HEK293 (cell line): Measurements from ENCODE around the gene VSTM4.

ENCODE experiments used
- CTCF ChIA-PET: fragments of 350-600 bp; formaldehyde crosslinking; extraction: SDS; loops from one replicate; lab custom pipeline; 2021; ENCODE audit warnings: antibody characterized with exemption; lab: Yijun Ruan, JAX
- POLR2A ChIA-PET: fragments of 300-600 bp; formaldehyde crosslinking; extraction: SDS; loops from one replicate; lab custom pipeline; 2020; ENCODE audit warnings: antibody characterized with exemption, inconsistent platforms; lab: Yijun Ruan, JAX
- H3K27ac ChIP-seq: fragments of 200-500 bp; sonication (Bioruptor generic); 2 replicates; pipeline ENCODE4 v1.5.1; 2014; ENCODE audit warnings: low read depth, low read length, control low read depth, inconsistent platforms; ENCODE audit errors: extremely low read depth
- H3K36me3 ChIP-seq, 2 experiments: fragments of 200-500 bp in 1 of 2; sonication (Bioruptor generic) in 1 of 2; 1 replicate in 1 of 2; 2 replicates in 1 of 2; pipeline ENCODE4 v1.5.1; 2014 to 2017; ENCODE audit warnings: inconsistent platforms in 2 of 2, low read length in 2 of 2; ENCODE audit not compliant: control insufficient read depth in 2 of 2, insufficient read depth in 1 of 2
- H3K4me1 ChIP-seq: fragments of 200-500 bp; sonication (Bioruptor generic); 2 replicates; pipeline ENCODE4 v1.5.1; 2014; ENCODE audit warnings: mild to moderate bottlenecking, low read length, inconsistent platforms; ENCODE audit not compliant: control insufficient read depth, insufficient read depth
- H3K4me3 ChIP-seq: 2 replicates; pipeline ENCODE4 v1.5.1; 2011; ENCODE audit warnings: low read depth, mild to moderate bottlenecking, control low read depth, low read length, moderate library complexity
- H3K9me3 ChIP-seq: fragments of 200-500 bp; sonication (Bioruptor generic); 2 replicates; pipeline ENCODE4 v1.5.1; 2014; ENCODE audit warnings: low read depth, low read length, inconsistent platforms; ENCODE audit not compliant: control insufficient read depth, insufficient read depth
- ATF2 ChIP-seq: fragments of 450-650 bp; formaldehyde crosslinking; IDR thresholded peaks from 2 replicates; pipeline ENCODE4 v1.5.1; 2016; ENCODE audit warnings: missing biosample characterization, missing genetic modification characterization, low read depth
- CTCF ChIP-seq: fragments of 450-650 bp; formaldehyde crosslinking; IDR thresholded peaks from 2 replicates; pipeline ENCODE4 v1.5.1; 2016; ENCODE audit warnings: missing biosample characterization, missing genetic modification characterization
- GFI1B ChIP-seq: fragments of 450-650 bp; formaldehyde crosslinking; IDR thresholded peaks from 2 replicates; pipeline ENCODE4 v1.5.1; 2016; ENCODE audit warnings: missing biosample characterization, missing genetic modification characterization
- GLIS1 ChIP-seq: fragments of 450-650 bp; formaldehyde crosslinking; IDR thresholded peaks from 2 replicates; pipeline ENCODE4 v1.5.1; 2016; ENCODE audit warnings: missing biosample characterization, missing genetic modification characterization
- GLIS2 ChIP-seq: fragments of 450-650 bp; formaldehyde crosslinking; IDR thresholded peaks from 2 replicates; pipeline ENCODE4 v1.5.1; 2016; ENCODE audit warnings: missing biosample characterization, missing genetic modification characterization
- HIC1 ChIP-seq: fragments of 450-650 bp; formaldehyde crosslinking; IDR thresholded peaks from 2 replicates; pipeline ENCODE4 v1.5.1; 2016; ENCODE audit warnings: missing biosample characterization, missing genetic modification characterization
- KLF10 ChIP-seq: fragments of 450-650 bp; IDR thresholded peaks from 2 replicates; pipeline ENCODE4 v1.5.1; 2018; ENCODE audit warnings: missing biosample characterization, mild to moderate bottlenecking, missing genetic modification characterization
- OSR2 ChIP-seq: fragments of 450-650 bp; formaldehyde crosslinking; IDR thresholded peaks from 2 replicates; pipeline ENCODE4 v1.5.1; 2016; ENCODE audit warnings: missing biosample characterization, missing genetic modification characterization
- SP3 ChIP-seq: fragments of 450-650 bp; formaldehyde crosslinking; IDR thresholded peaks from 2 replicates; pipeline ENCODE4 v1.5.1; 2016; ENCODE audit warnings: missing biosample characterization, missing genetic modification characterization
- ZBTB1 ChIP-seq: fragments of 450-650 bp; formaldehyde crosslinking; IDR thresholded peaks from 2 replicates; pipeline ENCODE4 v1.5.1; 2016; ENCODE audit warnings: missing biosample characterization, missing genetic modification characterization
- ZFP37 ChIP-seq: fragments of 450-650 bp; formaldehyde crosslinking; IDR thresholded peaks from 2 replicates; pipeline ENCODE4 v1.5.1; 2016; ENCODE audit warnings: missing biosample characterization, missing genetic modification characterization
- ZNF114 ChIP-seq: fragments of 450-650 bp; formaldehyde crosslinking; IDR thresholded peaks from 2 replicates; pipeline ENCODE4 v1.5.0; 2017; ENCODE audit warnings: missing biosample characterization, missing genetic modification characterization
- ZNF132 ChIP-seq: fragments of 450-650 bp; formaldehyde crosslinking; IDR thresholded peaks from 2 replicates; pipeline ENCODE4 v1.5.1; 2017; ENCODE audit warnings: missing biosample characterization, missing genetic modification characterization, borderline replicate concordance
- ZNF2 ChIP-seq: fragments of 450-650 bp; formaldehyde crosslinking; IDR thresholded peaks from 2 replicates; pipeline ENCODE4 v1.5.1; 2016; ENCODE audit warnings: missing biosample characterization, missing genetic modification characterization
- ZNF202 ChIP-seq: fragments of 450-650 bp; formaldehyde crosslinking; IDR thresholded peaks from 2 replicates; pipeline ENCODE4 v1.5.1; 2016; ENCODE audit warnings: missing biosample characterization, missing genetic modification characterization, borderline replicate concordance
- ZNF23 ChIP-seq: fragments of 450-650 bp; formaldehyde crosslinking; IDR thresholded peaks from 2 replicates; pipeline ENCODE4 v1.5.1; 2016; ENCODE audit warnings: missing biosample characterization, missing genetic modification characterization, borderline replicate concordance
- ZNF239 ChIP-seq: fragments of 450-650 bp; formaldehyde crosslinking; IDR thresholded peaks from 2 replicates; pipeline ENCODE4 v1.5.1; 2016; ENCODE audit warnings: missing biosample characterization, missing genetic modification characterization
- ZNF24 ChIP-seq: fragments of 450-650 bp; formaldehyde crosslinking; IDR thresholded peaks from 2 replicates; pipeline ENCODE4 v1.5.1; 2016; ENCODE audit warnings: missing biosample characterization, missing genetic modification characterization
- ZNF362 ChIP-seq: fragments of 450-650 bp; formaldehyde crosslinking; IDR thresholded peaks from 2 replicates; pipeline ENCODE4 v1.5.1; 2016; ENCODE audit warnings: missing biosample characterization, missing genetic modification characterization
- ZNF514 ChIP-seq: fragments of 450-650 bp; formaldehyde crosslinking; IDR thresholded peaks from 2 replicates; pipeline ENCODE4 v1.5.1; 2016; ENCODE audit warnings: missing biosample characterization, missing genetic modification characterization
- ZNF530 ChIP-seq: fragments of 450-650 bp; formaldehyde crosslinking; IDR thresholded peaks from 2 replicates; pipeline ENCODE4 v1.5.1; 2016; ENCODE audit warnings: low read depth, missing biosample characterization, missing genetic modification characterization
- ZNF621 ChIP-seq: fragments of 450-650 bp; formaldehyde crosslinking; IDR thresholded peaks from 2 replicates; pipeline ENCODE4 v1.5.1; 2017; ENCODE audit warnings: missing biosample characterization, missing genetic modification characterization
- ZNF645 ChIP-seq: fragments of 450-650 bp; formaldehyde crosslinking; IDR thresholded peaks from 2 replicates; pipeline ENCODE4; 2016; ENCODE audit warnings: missing biosample characterization, missing genetic modification characterization
- ZNF654 ChIP-seq: fragments of 450-650 bp; formaldehyde crosslinking; IDR thresholded peaks from 2 replicates; pipeline ENCODE4 v1.5.1; 2016; ENCODE audit warnings: low read depth, missing biosample characterization, missing genetic modification characterization
- ZNF768 ChIP-seq: fragments of 450-650 bp; formaldehyde crosslinking; IDR thresholded peaks from 2 replicates; pipeline ENCODE4 v1.5.1; 2018; ENCODE audit warnings: missing biosample characterization, mild to moderate bottlenecking, missing genetic modification characterization
- ZSCAN23 ChIP-seq: fragments of 450-650 bp; formaldehyde crosslinking; IDR thresholded peaks from 2 replicates; pipeline ENCODE4 v1.5.1; 2016; ENCODE audit warnings: missing biosample characterization, missing genetic modification characterization

VSTM4 gene

GRCh38 chr10:48981310-48981907 is 133.9 kb downstream of the VSTM4 start:
- Histone ChIP-seq H3K4me3 (no peak overlapping the region), H3K4me1 (no peaks in the 10 kb centered on the region), H3K9me3 (no peaks in the 10 kb centered on the region), H3K27ac (no peak overlapping the region), H3K36me3 (no peaks in the 10 kb centered on the region)
- TF ChIP-seq GLIS2 (tag by site-specific recombination) (peak; percentile 18; the same call in 1 of the 2 replicates), GLIS1 (peak; percentile 31), ZNF654 (peak; percentile 52), GFI1B (tag by site-specific recombination) (no peak), ZNF2 (peak; percentile 22; the same call in 1 of the 2 replicates), ZNF362 (tag by site-specific recombination) (no peak), ZNF768 (no peak), ZNF621 (tag by site-specific recombination) (no peak), CTCF (tag by site-specific recombination) (peak; percentile 60), ZNF24 (tag by site-specific recombination) (no peak)
- POLR2A ChIA-PET, result no interaction called here
- CTCF ChIA-PET, result interaction anchor here (0.6 to 2.5 kb wide), 17 partner anchors 9 to 539 kb away, joined by 3 to 8 read pairs (median 3); no protein-coding TSS in a partner anchor

GRCh38 chr10:48978318-48978717 is 137.0 kb downstream of the VSTM4 start:
- Histone ChIP-seq H3K4me1 (no peaks in the 10 kb centered on the region), H3K36me3 (no peaks in the 10 kb centered on the region), H3K4me3 (no peak overlapping the region), H3K27ac (no peak overlapping the region), H3K9me3 (no peaks in the 10 kb centered on the region)
- CTCF ChIA-PET, result interaction anchor here (0.7 to 0.8 kb wide), 2 partner anchors 71 to 320 kb away, joined by 3 read pairs; no protein-coding TSS in a partner anchor
- no peak for TF ChIP-seq ZNF362 (tag by site-specific recombination)
- no peak for TF ChIP-seq ZNF132 (tag by site-specific recombination)
- TF ChIP-seq ZNF23, result no peak
- TF ChIP-seq ATF2 (tag by site-specific recombination), result no peak
- TF ChIP-seq OSR2, result no peak
- TF ChIP-seq ZBTB1 (tag by site-specific recombination), result no peak
- TF ChIP-seq ZNF239 (tag by site-specific recombination), result no peak
- no peak for TF ChIP-seq ZSCAN23 (tag by site-specific recombination)
- TF ChIP-seq ZNF114 (tag by site-specific recombination), result no peak
- TF ChIP-seq SP3, result no peak
- TF ChIP-seq HIC1, result no peak
- no peak for TF ChIP-seq ZNF202 (tag by site-specific recombination)
- no peak for TF ChIP-seq ZNF645
- no peak for TF ChIP-seq ZFP37 (tag by site-specific recombination)
- TF ChIP-seq ZNF530, result no peak
- TF ChIP-seq ZNF24 (tag by site-specific recombination), result no peak
- TF ChIP-seq ZNF514 (tag by site-specific recombination), result no peak
- TF ChIP-seq KLF10 (tag by site-specific recombination), result no peak
- POLR2A ChIA-PET, result no interaction called here
